HG03175 (cell line): Measurements from ENCODE around the gene LYRM7.
A peak's percentile ranks its signal among the peaks of the same experiment; 100 is the strongest.
"Not testable (repeated sequence)": the region's sequence is repeated elsewhere in the genome, so short reads cannot be mapped to it uniquely, and the experiment has no call there.

Source experiments
- ATAC-seq: cut with Tn5 transposase; IDR thresholded peaks from one replicate; pipeline ENCODE4 v1.9.1; 2021; ENCODE audit warnings: mild to moderate bottlenecking, moderate library complexity; ENCODE audit not compliant: unreplicated experiment

The LYRM7 gene

DNA sequence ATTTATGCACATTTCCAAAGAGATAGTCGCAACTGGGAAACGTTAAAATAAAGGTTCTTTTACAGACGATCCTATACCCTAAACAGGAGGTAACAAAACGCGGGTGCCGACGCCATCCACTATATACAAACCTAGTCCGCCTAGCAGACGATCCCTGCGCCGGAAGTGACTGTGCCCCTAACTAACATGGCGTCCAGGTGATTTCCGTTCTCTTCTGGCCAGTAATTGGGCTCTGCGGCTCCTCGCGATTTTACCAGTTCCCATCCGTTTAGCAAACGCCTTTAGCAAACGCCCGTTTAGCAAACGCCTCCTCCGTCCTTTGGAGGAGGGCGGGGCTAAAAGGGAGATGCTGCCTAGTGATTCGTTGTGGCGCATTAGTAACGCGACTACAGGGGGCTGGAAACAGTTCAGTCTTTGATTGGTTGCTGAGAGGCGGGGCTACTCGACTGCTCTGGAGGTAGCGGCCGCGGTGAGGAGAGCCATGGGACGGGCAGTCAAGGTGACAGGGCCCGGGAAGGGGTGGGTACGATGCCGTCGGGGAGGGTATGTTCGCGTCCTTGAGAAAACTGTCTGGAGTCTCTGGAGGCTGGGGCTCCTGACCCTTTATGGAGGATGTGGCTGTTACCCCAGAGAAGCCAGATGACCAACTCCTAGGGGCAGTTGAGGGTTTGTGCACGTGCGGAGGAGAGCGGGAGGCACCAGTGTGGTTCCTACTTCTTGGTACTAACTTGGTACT is at the start of gene LYRM7:
TSS of gene LYRM7 (plus strand) at position 405 of the 736 bp plus-strand sequence. CDS start at position 482, 77 bp downstream.
- peak; percentile 98 for ATAC-seq

DNA sequence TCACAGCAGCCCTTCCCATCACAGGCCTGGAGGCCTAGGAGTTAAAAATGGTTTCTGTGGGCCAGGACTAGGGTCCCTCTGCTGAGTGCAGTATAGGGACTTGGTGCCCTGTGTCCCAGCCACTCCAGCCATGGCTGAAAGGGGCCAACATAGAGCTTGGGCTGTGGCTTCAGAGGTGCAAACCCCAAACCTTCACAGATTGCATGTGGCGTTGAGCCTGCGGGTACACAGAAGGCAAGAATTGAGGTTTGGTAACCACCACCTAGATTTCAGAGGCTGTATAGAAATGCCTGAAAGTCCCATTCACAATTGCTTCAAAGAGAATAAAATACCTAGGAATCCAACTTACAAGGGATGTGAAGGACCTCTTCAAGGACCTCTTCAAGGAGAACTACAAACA is 43.5 kb upstream of the LYRM7 start:
- ATAC-seq, result not testable (repeated sequence)

DNA sequence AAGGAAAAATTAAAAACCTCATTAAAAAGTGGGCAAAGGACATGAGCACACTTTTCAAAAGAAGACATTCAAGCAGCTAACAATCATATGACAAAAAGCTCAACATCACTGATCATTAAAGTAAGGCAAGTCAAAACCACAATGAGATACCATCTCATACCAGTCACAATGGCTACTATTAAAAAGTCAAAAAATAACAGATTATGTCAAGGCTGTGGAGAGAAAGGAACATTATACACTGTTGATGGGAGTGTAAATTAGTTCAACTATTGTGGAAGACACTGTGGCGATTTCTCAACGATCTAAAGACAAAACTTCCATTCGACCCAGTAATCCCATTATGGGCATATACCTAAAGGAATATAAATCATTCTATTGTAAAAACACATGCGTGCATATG is 41.4 kb upstream of the LYRM7 start:
- no peak for ATAC-seq

DNA sequence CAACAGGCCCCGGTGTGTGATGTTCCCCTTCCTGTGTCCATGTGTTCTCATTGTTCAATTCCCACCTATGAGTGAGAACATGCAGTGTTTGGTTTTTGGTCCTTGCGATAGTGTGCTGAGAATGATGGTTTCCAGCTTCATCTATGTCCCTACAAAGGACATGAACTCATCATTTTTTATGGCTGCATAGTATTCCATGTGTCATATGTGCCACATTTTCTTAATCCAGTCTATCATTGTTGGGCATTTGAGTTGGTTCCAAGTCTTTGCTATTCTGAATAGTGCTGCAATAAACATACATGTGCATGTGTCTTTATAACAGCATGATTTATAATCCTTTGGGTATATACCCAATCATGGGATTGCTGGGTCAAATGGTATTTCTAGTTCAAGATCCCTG is 37.7 kb upstream of the LYRM7 start:
- ATAC-seq, result not testable (repeated sequence)

DNA sequence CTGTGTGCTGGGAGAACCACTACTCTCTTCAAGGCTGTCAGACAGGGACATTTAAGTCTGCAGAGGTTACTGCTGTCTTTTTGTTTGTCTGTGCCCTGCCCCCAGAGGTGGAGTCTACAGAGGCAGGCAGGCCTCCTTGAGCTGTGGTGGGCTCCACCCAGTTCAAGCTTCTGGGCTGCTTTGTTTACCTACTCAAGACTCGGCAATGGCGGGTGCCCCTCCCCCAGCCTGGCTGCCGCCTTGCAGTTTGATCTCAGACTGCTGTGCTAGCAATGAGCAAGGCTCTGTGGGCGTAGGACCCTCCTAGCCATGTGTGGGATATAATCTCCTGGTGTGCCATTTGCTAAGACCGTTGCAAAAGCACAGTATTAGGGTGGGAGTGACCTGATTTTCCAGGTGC is 32.3 kb upstream of the LYRM7 start:
- ATAC-seq, result not testable (repeated sequence)

DNA sequence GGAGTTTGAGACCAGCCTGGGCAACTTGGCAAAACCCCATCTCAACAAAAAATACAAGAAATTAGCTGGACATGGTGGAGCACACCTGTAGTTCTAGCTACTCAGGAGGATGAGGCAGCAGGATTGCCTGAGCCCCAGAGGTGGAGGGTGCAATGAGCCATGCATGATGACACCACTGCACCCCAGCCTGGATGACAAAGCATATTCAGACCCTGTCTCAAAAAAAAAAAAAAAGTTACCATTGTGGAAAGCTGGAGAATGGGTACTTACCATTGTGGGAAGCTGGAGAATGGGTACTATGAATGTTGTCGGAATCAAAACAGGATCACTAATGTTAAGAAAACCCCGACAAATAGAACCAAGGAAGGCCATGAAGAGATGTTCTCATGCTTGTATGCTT is 31.4 kb upstream of the LYRM7 start:
- ATAC-seq, result no peak

DNA sequence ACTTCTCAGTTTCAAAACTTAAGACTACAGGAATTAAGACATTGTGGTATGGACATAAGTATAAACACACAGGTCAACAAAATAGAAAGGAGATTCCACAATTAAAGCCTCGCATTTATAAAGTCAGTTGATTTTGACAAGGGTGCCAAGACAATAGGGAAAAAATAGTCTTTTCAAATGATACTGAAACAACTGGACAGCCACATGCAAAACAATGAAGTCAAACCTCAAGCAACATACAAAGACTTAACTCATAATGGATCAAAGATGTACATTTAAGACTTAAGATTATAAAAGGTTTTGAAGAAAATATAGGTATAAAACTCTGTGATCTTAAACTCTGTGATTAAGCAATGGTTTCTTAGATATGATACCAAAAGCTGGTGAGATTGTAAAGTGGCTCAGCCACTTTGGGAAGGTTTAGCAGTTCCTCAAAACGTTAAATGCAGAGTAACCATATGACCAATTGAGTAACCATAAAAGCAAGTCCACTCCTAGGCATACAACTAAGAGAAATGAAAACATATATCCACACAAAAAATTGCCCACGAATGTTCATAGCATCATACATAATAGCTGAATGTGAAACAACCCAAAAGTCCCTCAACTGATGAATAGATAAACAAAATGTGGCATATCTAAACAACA is 27.6 kb upstream of the LYRM7 start:
- ATAC-seq, result no peak

DNA sequence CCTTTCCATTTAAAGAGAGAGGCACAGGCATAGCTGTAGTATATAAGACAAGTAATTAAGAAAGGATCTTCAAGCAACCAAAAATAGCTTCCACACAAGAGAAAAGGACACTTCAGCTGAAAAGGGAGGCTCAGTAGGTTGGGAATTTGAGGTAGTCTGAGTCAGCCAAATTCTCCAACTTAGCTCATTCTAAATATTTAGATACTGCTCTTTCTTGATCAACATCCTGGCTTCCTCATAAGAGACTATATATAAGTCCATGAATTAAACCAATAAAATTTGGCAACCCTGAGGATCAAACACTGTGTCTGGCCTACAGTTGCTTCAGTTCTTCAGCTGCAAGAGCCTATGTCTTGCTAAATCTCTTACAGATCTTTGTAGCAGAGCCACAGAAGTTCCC is 23.5 kb upstream of the LYRM7 start:
- ATAC-seq, result no peak

DNA sequence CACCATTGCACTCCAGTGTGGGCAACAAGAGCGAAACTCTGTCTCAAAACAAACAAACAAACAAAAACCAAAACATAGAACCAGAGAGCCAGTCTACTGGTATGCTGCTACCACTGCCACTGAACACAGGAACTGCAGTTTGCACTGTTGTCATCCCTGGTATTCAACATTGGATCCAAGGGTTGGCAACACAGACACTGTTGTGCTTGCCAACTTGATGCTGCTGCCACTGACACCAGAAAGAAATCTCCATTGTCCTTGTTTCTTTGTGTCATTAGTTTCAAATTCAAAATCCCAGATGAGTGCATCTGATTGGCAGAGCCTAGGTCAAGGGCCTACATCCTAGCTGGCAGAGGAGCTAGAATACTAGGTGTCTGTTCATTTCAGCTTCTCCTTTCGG is 21.9 kb upstream of the LYRM7 start:
- ATAC-seq, result no peak

DNA sequence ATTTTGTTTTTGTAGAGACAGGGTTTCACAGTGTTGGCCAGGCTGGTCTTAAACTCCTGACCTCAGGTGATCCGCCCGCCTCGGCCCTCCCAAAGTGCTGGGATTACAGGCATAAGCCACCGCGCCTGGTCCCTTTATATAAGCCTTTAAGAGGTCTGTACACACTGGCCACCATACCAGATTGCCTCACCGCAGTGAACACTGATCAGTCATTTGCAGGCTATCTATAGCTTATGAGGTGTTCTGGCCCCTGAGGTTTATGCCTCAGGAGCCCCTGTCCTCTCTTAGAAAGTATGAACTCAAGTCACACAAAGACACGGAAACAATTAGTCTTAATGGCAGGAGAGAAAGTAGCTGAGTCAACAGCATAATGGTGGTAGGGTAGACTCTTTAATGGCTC is 20.3 kb upstream of the LYRM7 start:
- no peak for ATAC-seq

DNA sequence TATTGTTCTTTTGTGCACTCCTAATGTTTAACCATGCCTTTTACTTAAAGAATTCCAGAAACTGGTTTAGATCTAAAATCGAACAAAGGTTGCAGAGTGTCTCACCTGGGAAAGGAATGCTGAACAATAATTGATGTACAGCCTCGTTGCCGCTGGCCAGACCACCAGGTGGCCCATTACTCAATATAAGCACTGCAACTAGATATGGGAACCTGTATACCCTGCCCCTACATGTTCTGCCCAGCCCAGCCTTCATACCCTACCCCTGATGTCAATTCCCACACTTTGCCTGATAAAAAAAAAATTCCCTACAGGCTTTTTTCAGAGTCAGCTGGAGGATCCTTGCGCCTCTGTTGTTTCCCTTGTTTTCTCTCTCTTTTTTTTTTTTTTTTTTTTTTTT is 19.5 kb upstream of the LYRM7 start:
- no peak for ATAC-seq

DNA sequence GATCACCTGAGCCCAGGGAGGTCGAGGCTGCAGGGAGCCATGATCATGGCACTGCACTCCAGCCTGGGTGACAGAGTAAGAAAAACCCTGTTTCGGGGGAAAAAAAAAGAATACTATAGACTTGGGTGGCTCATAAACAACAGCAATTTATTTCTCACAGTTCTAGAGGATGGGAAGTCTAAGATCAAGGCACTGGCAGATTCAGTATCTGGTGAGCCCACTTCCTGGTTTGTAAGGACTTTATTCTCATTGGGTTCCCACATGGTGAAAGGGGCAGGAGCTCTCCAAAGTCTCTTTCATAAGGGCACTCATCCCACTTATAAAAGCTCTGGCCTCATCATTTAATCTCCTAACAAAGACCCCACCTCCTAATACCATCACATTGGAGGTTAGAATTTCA is 14.4 kb upstream of the LYRM7 start:
- no peak for ATAC-seq

DNA sequence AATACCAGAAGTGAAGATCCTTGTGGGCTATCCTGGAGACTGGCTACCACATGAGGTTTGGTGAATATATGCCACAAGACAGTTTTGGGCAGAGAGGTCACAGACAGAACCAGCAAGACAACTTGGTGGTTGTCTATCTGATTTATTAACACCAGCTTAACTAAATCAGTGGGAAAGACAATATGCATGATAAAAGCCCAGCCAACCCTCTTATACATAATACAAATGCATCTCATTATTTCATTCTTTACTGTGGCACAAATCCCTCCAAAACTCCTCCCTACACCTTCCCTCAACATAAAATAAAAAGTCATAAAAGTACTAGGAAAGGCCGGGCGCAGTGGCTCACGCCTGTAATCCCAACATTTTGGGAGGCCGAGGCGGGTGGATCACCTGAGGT is 13.8 kb upstream of the LYRM7 start:
- ATAC-seq, result no peak

DNA sequence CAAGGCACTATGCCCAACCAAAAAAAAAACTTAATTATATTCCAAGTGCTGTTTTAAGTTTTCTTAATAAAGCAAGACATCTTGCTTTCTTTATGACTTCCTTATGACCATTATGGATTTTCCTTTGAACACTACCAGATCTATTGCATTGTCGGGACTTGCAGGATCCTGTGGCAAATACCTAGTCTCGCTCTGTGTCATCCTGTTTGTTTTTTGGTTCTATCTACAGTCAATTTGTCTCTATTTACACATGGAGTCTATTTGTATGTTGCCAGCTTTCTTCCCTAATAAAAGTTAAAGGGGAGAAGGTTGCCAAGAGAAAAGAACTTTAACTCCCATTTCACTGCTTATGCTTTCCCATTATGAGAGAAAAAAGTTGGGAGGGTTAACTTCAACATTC is 10.6 kb upstream of the LYRM7 start:
- ATAC-seq, result no peak

DNA sequence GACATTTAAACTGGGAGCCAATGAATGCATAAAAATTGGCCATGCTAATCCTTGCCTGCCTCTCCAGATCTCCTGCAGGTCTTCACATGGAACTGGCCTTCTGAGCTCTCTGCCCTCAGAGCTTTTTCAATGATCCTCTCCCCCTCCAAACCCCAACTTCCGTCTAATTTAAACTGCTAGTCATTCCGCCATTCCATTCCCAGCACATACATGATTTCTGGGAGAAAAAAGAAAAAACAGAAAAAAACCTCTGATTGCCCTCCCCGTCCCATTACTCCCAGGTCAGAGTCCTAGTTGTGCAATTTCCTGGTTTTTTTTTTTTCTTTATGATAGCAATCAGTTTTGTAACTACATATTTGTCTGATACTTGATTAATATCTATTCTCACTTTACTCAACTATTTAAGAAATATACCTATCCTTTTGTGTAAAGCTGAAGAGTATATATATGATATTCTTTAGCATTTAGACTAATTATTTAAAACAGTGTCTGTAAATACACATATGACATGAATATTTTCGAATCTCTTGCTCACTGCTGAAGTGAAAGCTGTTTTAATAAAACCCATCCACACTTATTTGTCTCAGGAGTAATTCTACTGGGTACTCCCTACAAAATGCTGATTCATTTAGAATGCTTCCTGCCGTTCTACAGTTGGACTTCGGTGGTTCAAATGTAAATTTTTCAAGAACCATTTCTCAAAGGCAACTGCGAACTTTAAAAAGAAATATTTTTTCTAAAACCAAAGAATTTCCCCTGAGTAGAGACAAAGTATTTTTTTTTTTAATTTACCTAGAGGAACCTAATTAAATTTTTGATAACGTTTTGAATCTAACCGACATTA is 7.2 kb upstream of the LYRM7 start:
- no peak for ATAC-seq

DNA sequence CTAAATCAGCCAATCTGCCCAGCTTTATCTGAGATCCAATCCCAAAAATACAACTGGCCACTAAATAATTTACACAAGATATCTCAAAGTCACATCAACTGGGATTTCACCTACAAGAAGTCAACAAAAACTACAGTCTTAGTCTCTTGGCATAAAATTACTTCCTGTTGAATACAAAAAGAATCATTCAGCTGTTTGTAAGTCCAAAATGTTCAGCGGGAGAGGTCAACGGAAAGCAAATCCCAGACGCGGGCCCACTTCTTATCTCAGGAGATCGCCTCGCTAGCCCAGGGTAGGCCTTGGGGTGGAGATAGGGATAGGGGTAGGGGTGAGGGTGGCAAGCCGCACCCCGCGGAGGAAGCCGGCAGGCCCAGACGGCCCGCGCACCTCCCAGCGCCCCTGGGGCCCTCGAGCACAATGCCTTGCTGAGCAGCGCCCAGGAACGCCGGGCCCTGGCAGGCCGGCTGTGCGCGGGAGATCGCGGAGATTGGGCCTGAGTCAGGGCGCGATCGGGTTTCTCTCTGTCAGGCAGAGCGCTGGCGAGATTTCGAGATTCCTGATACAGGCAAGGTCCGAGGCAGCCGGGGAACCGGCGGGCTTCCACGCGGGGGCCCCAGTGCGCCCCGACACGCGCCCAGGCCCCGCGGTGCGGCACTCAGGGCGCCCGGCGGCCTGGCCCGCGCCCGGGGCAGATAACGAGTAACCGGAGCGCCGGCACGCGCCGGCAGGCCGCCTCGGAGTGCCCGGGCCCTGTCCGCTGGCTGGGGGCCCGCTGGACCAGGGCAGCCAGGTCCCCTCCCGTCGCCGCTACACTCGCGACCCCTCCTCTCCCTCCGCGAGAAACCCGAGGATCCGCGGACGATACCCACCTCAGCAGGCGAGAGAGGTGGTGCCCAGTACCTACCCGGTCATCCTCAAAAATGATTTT is 6.3 kb upstream of the LYRM7 start:
- ATAC-seq, result peak; percentile 75

DNA sequence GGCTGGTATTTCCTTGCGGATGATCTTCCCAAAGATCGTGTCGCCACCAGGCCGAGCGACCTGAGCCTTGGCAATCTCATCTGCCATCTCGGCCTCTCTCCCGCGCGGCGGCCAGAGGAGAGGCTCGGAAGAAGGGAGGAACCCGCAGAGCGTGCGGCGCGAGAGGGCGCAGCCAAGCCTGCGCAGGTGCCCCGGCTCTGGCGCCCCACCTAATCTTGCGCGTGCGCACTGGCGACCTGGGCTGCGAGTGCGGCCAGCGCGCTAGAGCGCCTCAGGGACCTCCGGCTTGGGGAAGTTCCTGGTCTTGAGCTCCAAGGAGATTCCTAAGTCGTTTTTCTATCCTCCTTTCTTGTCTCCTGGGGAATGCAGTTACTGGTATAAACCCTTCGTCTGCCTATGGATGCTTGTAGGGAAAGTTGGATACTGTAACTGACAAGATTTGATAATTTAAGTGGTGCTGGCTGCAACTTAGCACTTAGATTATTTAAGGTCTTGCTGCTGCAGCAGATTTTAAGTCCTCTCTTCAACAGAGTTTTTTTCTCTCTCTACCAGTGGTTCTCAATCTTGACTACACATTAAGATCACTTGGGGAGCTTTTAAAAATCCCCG is 5.5 kb upstream of the LYRM7 start, which contains the start of gene HINT1:
TSS of gene HINT1 (minus strand) at position 138 of the 609 bp plus-strand sequence. CDS start at position 87, 51 bp downstream.
- peak; percentile 81 for ATAC-seq

DNA sequence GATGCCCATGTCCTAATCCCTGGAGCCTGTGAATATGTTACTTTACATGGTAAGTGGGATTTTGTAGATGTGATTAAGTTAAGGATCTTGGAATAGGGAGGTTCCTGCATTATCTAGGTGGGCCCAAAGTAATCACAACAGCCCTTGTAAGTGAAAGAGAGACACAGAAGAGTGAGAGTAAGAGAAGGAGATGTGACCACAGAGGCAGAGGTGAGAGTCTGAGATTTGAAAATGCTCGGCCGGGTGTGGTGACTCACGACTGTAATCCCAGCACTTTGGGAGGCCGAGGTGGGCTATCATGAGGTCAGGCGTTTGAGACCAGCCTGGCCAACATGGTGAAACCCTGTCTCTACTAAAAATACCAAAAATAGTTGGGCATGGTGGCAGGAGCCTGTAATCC is 3.1 kb upstream of the LYRM7 start:
- no peak for ATAC-seq

DNA sequence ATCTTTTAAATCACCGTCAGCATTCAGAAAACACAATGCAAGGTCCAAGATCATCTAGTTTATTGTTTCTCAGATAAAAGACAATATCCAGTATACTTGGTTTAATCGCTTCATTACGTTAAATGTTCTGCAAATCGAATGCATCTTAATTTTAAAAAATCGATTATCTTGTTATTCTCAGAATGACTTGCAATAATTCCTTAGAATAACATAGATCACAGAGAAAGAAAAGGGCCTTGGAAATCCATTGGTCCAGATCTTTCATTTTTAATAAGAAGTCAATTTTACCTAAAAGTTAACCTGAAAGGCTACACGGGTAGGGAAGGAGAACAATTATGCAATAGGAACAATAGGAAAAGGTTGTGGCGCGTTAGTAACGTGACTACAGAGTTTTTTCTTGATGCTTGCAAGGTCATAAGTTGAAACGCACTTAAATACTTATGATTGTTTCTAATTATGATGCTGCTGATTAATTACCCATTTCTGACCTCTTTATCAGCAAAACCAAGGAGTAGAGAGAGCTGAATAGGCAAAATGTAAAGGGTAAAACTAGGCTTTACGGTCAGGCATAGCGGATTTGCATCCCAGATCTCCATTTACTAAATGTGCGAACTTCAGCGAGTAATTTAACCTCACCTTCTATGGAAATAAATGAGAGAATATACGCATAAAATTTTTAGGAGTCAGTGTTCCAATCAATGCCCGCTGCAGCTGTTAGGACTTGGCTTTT is 769 bp upstream of the LYRM7 start:
- ATAC-seq, result no peak
